Psoas muscle (tissue), 8 donors: ENCODE measurements around the gene CLASP1. TPM values are rescaled to one million over a fixed set of nuclear protein-coding genes. Genes with fewer than 3 reads are reported as not detected.
"Not testable (repeated sequence)": the region's sequence is repeated elsewhere in the genome, so short reads cannot be mapped to it uniquely, and the experiment has no call there.

ENCODE experiments used
- ATAC-seq, 4 donors: fragments of 200-7000 bp; cut with Tn5 transposase; one replicate each; pipeline ENCODE4 v1.9.1; 2020; ENCODE audit warnings: moderate library complexity in 3 of 4, mild to moderate bottlenecking in 2 of 4
- DNase-seq, 2 donors: peaks; one replicate each; pipeline ENCODE4 v3.0.0-alpha.2; 2020
- H3K27ac ChIP-seq: fragments of 200-600 bp; one replicate; pipeline ENCODE4 v1.8.0; 2022
- H3K27me3 ChIP-seq, 3 donors: fragments of 200-600 bp in 1 of 3; one replicate each; pipeline versions ENCODE4 v1.6.1 to v1.8.0; 2013 to 2022; ENCODE audit warnings: low read length in 2 of 3, mild to moderate bottlenecking in 2 of 3, moderate library complexity in 1 of 3; ENCODE audit not compliant: insufficient read depth in 3 of 3
- H3K36me3 ChIP-seq, 2 donors: fragments of 200-600 bp in 1 of 2; one replicate each; pipeline versions ENCODE4 v1.6.1 to v1.8.0; 2013 to 2022; ENCODE audit warnings: low read depth in 1 of 2, mild to moderate bottlenecking in 1 of 2, moderate library complexity in 1 of 2; ENCODE audit not compliant: insufficient read depth in 1 of 2
- H3K4me1 ChIP-seq: fragments of 200-600 bp; one replicate; pipeline ENCODE4 v1.8.0; 2022
- H3K4me3 ChIP-seq: fragments of 200-600 bp; one replicate; pipeline ENCODE4 v1.8.0; 2022; ENCODE audit warnings: mild to moderate bottlenecking
- H3K9me3 ChIP-seq: fragments of 200-600 bp; one replicate; pipeline ENCODE4 v1.8.0; 2022
- CTCF ChIP-seq: fragments of 200-600 bp; IDR thresholded peaks from one replicate; pipeline ENCODE4 v1.8.0; 2022; ENCODE audit warnings: antibody characterized with exemption
- WGBS, 3 donors: extraction: QIAGEN DNeasy Blood & Tissue Kit; methylation state at CpG; one replicate each; pipeline versions ENCODE4 v1.1.6 to v1.1.7; 2013; 5-methylcytosine and 5-hydroxymethylcytosine counted together
- intact Hi-C, 2 donors: fragments of 100-400 bp; cut with DNase I; formaldehyde crosslinking; loops; one replicate each; pipeline versions ENCODE4 v1.11.0 to v1.14.2; 2022
- polyA plus RNA-seq, 3 donors: library from polyadenylated mRNA; stranded (reverse); fragments of 200-250 nt; gene quantifications; one replicate each; pipeline ENCODE4 v1.2.3, GENCODE V29; 2013
- total RNA-seq, 4 donors: library from RNA; stranded (reverse); fragmentation: NEBNext Ultra II Directional in 2 of 4; extraction: Animal tissue kit (Norgen Biotek cat#: 25700) in 2 of 4; gene quantifications; one replicate each; pipeline versions ENCODE4 v1.2.1 to v1.2.4, GENCODE V29; 2021 to 2023
- donor health status: healthy with polysubstance abuse.
- donor health status: DM: no; HTN: no; CAD: no; lungs with moderate emphysema.
- donor health status: Bipolar disorder and iron deficiency.
- donor health status: healthy.
- donor health status: DM: yes; HTN: yes; CAD: no.
- donor health status: DM: no; HTN: no; CAD: no.
- donor health status: DM: no; HTN: no; CAD: no.
- donor health status: DM: yes; HTN: yes; CAD: no.

CLASP1 gene
- total and polyA plus RNA-seq, 7 donors = 11.6 to 60.7 (median 38.8) TPM

- DNase-seq (no peak), ATAC-seq (peak in 3 of 4 donors; percentile 26 to 55 (median 35))
- Histone ChIP-seq H3K4me3 (no peak overlapping the region), H3K4me1 (peaks cover 20% of the 10 kb centered on the region), H3K9me3 (no peaks in the 10 kb centered on the region), H3K27ac (peak overlapping the region; percentile 5), H3K27me3 (no peaks in the 10 kb centered on the region), H3K36me3 (peaks cover 12 to 82% of the 10 kb centered on the region in 2 donors)
- 60 to 77% (median 68%) methylated on average over 3 of the region's 3 CpGs for WGBS, 3 donors
- intact Hi-C loops = no loop called here
- no peak for TF ChIP-seq CTCF
These were observed 303.4 kb downstream of the CLASP1 start for GRCh38 chr2:121345887-121346286.

GRCh38 chr2:121345101-121345500 is 304.2 kb downstream of the CLASP1 start:
- no peaks in the 10 kb centered on the region for H3K27me3 ChIP-seq
- ATAC-seq (no peak), DNase-seq (no peak)
- H3K9me3 ChIP-seq = no peaks in the 10 kb centered on the region
- H3K27ac ChIP-seq = no peak overlapping the region
- TF ChIP-seq CTCF = no peak
- intact Hi-C loops = no loop called here
- H3K36me3 ChIP-seq = peaks cover 12 to 82% of the 10 kb centered on the region in 2 donors
- no peak overlapping the region for H3K4me3 ChIP-seq
- 87 to 95% (median 90%) methylated on average over 6 of the region's 6 CpGs for WGBS, 3 donors
- peaks cover 14% of the 10 kb centered on the region for H3K4me1 ChIP-seq

GRCh38 chr2:121343828-121344399 is 305.3 kb downstream of the CLASP1 start:
- H3K27me3 ChIP-seq, DNase-seq, H3K4me1 ChIP-seq, intact Hi-C loops, H3K27ac ChIP-seq, H3K9me3 ChIP-seq, H3K4me3 ChIP-seq, ATAC-seq: not testable (repeated sequence)
- peaks cover 7 to 82% of the 10 kb centered on the region in 2 donors for H3K36me3 ChIP-seq
- WGBS, 3 donors = 90 to 91% (median 91%) methylated on average over 12 of the region's 12 CpGs

GRCh38 chr2:121343191-121343590 is 306.1 kb downstream of the CLASP1 start:
- ATAC-seq (peak in 1 of 4 donors; percentile 41), DNase-seq (no peak)
- intact Hi-C loops = no loop called here
- H3K9me3 ChIP-seq = no peaks in the 10 kb centered on the region
- no peak overlapping the region for H3K4me3 ChIP-seq
- no peaks in the 10 kb centered on the region for H3K27me3 ChIP-seq
- H3K27ac ChIP-seq = no peak overlapping the region
- 35 to 39% (median 38%) methylated on average over 2 of the region's 2 CpGs for WGBS, 3 donors
- peaks cover 7 to 79% of the 10 kb centered on the region in 2 donors for H3K36me3 ChIP-seq
- H3K4me1 ChIP-seq = peaks cover 6% of the 10 kb centered on the region
- TF ChIP-seq CTCF = no peak

GRCh38 chr2:121342751-121343150 is 306.5 kb downstream of the CLASP1 start:
- intact Hi-C loops = no loop called here
- H3K36me3 ChIP-seq = peaks cover 7 to 77% of the 10 kb centered on the region in 2 donors
- ATAC-seq (peak in 2 of 4 donors; percentile 37 to 46), DNase-seq (no peak)
- no peaks in the 10 kb centered on the region for H3K9me3 ChIP-seq
- TF ChIP-seq CTCF = no peak
- no peak overlapping the region for H3K27ac ChIP-seq
- H3K27me3 ChIP-seq = no peaks in the 10 kb centered on the region
- H3K4me3 ChIP-seq = no peak overlapping the region
- 39 to 65% (median 53%) methylated on average over 5 of the region's 5 CpGs for WGBS, 3 donors
- peaks cover 6% of the 10 kb centered on the region for H3K4me1 ChIP-seq
